GM18867 (cell line): ENCODE data around the gene RBKS.
A peak's percentile ranks its signal among the peaks of the same experiment; 100 is the strongest.

Experiments
- ATAC-seq: cut with Tn5 transposase; IDR thresholded peaks from one replicate; pipeline ENCODE4 v1.9.1; 2021; ENCODE audit warnings: mild to moderate bottlenecking, moderate library complexity; ENCODE audit not compliant: unreplicated experiment

RBKS gene

DNA sequence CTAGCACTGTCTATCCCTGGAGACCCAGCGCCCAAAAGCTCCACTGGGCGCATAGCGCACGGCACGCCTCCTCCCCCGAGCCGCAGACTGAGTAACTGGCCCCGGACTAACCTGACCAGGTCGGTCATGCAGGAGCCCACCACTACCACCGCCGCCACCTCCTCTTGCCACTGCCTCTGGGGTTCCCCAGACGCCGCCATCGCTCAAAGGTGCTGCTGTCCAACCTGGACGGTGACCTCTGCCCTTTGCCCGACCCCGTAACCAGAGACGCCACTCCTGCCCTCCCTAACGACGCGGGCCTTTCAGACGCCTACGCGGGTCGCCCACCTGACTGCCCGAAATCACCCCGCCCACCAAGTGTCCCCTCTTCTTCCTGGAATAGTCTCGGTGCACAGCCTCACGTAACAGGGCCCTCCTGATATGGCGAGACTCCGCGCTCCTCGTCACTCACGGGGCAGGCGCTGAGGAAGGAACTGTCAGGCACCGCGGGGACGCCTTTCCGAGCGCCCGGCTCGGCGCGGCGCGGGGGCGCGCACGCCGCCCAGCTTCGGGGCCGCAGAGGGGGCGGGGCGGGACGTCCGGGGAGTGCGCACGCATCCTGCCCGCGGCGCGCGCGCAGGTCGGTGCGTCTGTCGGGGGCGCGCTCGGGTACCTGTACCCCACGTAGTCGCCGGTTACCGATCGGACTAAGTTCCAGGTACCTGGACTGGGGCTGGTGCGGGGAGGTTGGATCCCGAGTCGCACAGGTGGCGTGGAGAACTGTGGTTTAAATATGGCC lies at the start of gene RBKS, which contains the start of gene BABAM2:
Gene RBKS (minus strand): TSS at position 242 of the 778 bp plus-strand sequence. CDS start 42 bp downstream, at position 200.
Gene BABAM2 (plus strand): TSS at position 584 of the 778 bp plus-strand sequence. CDS start 3,828 bp downstream, outside the sequence.
- ATAC-seq, result peak; percentile 80

DNA sequence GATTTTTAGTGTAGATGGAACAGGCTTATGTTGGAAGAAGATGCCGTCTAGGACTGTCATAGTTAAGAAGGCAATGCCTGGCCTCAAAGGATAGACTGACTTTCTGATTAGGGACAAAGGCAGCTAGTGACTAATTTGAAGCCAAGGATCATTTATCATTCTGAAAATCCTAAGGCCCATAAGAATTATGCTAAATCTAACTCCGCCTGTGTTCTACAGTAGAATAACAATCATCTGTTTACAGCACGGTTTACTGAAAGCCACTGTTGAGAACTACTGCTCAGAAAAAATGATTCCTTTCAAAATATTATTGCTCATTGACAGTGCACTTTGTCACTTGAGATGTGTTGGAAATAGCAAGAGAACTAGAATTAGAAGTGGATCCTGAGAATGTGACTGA lies 44.8 kb upstream of the RBKS start:
- ATAC-seq, result no peak

DNA sequence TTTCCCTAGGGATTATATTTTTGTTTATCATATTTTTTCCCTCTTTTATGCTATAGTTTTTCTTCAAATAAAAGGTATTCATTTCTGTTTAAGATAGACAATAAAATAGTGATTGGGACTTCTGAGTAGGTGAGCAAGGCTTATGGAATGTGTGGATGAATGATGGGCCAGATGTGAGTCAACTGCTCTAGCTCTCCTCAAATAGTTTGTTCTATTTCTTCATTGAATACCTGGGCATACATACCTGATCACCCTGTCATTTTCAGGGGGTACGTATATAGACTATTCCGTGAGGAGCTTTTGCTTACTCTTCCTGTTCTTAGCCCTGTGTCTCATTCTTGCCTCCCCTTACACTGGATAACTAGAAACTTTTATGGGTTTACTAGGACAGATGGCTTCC lies 42.2 kb upstream of the RBKS start:
- no peak for ATAC-seq

DNA sequence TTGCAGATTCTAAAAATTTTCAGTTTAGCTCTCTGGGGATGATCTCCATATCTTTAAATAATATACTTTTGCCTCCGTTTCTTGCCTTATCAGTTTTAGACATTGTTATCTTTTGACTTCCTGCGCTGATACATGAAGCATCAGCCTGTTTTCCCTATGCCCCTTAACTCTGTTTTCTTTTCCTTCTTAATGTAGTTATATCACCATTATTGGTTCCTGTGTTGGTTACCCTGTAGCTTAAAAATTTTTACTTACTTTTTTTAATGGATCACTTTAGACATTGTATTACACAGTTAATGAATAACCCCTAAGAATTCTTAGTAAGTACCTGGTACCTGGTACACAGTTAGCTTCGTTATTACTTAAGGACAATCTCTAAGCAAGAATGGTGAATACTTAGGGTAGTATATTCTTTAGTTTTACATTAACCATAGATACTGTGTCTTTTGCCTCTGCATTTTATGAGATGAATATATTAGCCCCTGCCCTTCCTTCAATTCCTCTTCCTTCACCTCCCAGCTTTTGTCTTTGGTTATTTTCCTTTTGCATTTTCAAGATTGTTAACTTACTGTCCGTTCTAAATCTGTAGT lies 41.3 kb upstream of the RBKS start:
- ATAC-seq, result no peak

DNA sequence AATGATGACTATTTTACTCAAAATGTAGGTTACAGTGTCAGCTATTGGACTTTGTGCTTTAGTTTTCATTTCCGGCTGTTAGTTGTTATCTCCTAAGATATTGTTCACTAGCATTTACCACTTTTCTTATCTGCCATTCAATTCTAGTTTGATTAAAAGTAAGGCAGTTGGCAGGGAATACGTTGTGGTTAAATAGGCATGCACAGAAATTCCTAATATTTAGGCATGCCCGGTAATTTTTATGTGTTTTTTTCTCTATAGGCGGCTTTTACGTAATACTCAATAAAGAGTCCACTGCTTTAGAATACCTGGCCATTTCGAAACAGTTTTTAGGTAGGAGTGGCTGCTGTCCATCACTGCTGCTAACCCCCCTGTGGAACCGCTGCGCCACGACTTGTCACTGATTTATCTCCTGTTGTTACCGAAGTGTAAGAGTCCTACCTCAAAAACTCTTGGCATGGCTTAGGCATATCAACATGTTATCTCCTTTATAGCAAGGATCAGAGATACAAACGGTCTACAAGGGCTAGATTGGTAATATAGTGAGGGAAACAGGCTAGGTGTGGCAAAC lies 39.8 kb upstream of the RBKS start:
- ATAC-seq, result no peak

DNA sequence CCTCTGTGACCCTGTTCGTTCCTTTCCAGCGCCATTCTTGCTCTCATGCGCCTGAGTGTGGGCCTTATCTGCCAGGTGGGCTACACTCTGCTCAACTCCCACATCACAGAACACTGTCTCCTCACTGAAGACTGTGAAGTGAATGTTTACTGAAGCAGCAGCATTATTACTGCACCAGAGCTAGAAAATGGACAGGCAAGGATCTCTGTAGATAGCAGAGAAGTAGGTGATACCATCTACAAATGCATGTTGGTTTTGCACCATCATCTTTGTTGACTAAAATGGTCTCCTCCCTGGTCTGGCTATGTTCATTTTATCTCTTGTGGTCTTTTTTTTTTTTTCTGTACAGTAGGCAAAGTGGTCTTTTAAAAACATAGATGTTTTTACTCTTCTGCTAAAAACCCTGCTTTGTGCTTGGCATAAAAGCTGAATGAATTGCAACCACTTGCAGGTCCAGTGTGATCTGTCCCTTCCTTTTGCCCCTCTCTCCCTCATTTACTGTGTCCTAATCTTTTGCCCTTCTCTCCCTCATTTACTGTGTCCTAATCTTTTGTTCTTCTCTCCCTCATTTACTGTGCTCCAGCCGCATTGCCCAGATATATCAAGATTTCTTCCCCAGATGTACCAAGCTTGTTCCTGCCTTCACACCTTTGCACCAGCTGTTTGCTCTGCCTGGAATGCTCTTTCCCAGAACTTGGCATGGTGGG lies 35.7 kb upstream of the RBKS start:
- no peak for ATAC-seq

DNA sequence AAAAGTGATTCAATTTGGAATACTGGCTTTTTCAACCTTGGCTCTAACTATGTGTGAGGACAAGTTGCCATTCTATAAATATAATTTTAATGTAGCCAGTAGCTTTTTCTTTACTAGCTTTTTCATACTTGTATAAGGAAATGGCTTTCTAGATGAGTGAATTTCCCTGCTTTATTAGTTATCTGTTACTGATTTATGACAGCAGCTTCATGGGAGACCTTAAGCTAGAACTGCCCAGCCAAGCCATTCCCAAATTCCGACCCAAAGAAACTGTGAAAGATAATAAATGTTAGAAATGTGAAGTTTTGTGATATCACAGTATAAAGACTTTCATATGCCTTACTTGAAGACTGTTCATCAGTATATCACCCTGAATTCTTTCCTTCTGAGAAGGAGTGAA lies 32.7 kb upstream of the RBKS start:
- no peak for ATAC-seq

DNA sequence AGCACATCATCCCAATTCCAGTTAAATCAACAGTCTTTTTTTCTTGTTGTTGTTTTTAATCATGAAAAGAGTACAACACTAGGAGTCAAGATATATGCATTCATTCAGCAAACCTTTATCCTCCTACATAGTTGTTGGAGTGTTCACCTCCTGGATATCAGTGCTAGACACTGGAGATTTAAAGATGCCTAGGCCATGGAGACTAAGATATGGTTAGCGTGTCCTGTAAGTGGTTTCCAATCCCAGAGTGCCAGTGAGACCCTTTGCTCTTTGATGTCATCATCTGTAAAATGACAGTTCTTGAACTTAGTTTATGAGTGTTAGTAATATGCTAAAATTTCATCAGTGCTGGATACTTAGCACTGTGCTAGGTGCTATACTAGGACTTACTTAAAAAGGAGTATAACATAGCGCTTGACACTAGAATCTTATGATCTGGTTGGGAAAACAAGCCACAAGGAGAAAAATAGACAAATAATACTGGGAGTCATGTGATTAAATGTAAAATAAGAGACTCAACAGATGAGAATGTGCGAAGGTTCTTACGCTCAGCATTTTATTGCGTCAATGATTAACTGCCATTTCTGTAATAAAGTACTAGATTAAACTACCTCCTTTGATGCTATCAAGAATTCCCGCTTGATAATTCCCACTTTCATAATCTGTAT lies 31.8 kb upstream of the RBKS start:
- ATAC-seq, result no peak

DNA sequence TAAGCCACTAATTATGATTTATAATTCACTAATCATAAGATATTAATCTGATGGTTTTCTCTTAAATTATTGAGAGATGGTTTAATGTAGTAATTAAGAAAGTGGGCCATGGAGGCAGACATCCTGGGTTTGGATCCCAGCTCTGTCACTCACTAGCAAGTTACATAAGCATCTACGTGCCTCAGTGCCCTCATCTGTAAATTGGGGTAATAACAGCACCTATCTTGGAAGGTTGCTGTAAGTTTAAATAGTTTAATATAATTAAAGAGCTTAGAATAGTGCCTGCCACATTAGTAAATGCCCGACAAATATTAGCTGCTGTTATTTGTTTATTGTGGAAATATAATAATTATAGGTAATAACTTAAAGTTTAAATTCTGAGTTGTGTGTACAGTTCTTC lies 31.2 kb upstream of the RBKS start:
- no peak for ATAC-seq

DNA sequence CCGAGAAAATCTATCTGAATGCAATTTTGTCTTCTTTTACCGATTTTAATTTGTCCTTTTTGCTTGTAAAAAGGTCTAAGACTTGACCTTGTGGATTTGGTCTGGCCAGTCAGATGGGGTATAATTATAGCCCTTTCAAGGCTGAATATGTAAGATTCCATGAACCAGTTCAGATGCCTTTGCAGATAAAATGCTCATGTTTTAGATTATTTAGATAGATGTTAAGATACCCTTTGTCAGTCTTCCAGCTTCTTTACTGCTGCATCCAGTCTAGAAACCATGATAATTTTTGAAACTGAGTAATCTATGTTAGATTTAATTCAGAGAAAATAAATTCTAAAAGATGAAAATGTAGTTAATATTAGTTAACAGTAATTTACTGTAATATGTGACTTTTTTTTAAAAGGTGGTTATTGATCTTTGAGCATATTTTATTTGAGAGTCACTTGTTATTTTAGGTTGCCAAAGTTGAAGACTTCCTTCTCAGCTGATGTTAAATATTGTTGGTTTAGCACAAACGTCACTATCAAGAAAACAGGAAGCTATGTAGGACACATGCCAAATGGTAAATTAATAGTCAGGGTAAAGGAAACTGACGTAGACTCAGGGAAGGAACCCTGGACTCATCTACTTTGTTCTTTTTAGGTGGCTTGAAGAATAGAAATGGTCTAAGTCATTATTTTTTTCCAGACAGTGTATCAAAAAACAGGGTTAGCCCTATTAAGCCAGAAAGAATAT lies 30.1 kb upstream of the RBKS start:
- ATAC-seq, result no peak

DNA sequence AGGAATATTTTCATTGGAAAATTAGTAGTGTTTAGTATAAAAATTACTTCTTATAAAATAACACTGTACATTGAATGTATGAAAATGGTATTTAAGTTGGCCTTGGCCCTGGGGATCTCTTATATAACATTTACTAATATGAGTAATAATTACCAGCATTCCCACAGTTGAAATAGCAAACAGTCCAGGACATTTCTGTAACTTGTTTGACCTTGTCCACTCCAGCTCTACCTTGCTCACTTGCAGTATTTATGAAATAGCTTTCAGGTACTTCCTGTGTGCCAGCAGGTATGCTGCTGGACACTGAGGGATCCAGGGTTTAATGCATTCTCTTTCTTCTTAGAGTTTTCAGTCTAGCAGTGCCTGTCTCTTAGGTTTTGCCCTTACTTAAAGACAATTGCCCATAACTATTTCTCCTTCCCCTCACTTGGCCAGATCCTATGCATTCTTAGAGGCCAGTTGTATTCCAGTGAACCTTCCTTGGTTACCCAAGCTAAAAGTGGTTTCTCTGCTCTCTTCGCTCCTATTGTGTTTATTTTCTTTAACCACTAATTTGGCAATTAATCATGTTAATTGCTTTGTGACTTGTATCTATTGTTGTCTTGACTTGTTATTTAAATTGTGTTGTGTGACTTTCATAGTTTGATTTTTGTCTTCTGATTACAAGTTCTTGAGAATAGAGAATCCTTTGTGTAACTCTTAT lies 26.3 kb upstream of the RBKS start:
- ATAC-seq, result no peak

DNA sequence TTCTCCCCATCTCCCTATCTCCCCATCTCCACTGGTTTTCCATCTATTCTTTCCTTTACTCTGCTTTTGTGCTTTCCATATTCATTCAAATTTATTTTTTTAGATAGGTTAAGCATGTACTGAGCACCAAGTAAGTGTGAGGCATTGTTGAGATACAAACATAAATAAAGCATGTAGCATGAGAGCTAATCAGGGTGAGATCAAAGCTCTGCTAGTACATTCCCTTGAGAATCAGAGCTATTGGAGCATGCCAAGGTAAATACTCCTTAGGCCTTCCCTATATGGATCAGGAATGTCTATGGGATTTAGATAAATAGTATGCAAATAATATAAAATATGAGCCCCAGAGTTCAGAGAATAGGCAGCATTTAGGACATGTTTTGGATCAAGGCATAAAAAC lies 25.7 kb upstream of the RBKS start:
- no peak for ATAC-seq

DNA sequence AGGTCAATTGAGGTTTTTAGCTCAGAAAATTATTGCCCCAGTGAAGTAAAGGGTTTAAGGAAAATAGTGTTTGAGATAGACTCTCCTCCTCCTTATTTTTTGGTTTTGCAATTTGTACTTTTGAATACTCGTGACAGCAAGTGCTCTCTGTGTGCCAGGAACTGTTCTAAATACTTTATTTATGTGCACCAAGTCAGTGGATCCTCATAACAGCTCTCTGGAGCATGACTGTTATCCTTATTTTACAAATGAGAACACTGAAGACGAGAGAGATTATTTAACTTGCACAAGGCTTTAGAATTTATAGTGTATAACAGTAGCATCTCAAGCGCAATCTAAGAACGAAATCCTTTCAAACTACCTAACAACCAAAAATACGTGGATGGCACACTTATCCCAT lies 25.0 kb upstream of the RBKS start:
- no peak for ATAC-seq

DNA sequence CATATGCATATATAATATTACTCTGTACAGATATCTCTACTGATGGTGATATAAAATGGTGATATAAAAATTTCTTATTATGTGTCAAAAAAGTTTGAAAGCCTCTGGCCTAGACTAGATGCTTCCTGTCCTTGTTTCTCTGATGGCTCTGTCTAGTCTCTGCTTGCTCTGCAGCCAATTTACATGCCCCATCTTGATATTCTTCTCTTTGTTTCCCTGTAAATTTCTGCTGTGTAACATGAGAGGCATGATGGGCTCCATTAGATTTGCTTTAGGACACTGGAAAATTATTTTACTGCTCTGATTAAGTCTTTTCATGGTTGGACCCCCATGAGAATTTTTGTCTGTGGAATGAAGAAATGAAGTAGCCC lies 24.6 kb upstream of the RBKS start:
- ATAC-seq, result no peak

DNA sequence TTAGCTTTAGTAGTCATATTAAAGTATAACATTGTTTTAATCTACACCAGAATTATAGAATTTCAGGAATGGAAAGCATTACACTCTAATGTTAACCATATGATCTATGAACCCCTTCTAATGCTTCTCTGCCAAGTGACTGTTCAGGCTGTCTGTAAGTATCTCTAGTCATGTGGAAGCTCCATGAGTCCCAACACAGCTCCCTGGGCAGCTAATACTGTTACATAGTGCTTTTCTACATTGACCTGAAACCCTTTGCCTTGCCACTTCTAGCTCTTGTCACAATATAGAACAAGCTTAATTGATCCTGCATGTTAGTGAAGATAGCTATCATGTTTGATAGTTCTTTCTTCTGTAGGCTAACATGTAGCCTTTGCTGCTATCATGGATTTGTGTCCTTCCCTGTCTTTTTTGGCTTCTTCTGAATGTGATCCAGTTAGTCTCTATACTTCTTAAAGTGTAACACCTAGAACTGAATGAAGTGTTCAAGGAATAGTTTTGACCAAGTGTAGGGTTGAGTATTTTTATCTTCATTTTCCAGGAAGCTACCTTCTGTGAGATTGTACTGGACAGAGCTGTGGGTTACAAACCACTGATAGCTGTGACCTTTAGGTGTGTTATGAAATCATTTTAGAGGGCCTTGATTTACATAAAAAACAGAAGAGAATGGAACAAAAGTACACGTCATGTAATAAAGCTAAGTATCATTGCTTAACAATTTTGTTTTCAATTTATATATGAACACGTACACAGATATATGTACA lies 24.0 kb upstream of the RBKS start:
- no peak for ATAC-seq

DNA sequence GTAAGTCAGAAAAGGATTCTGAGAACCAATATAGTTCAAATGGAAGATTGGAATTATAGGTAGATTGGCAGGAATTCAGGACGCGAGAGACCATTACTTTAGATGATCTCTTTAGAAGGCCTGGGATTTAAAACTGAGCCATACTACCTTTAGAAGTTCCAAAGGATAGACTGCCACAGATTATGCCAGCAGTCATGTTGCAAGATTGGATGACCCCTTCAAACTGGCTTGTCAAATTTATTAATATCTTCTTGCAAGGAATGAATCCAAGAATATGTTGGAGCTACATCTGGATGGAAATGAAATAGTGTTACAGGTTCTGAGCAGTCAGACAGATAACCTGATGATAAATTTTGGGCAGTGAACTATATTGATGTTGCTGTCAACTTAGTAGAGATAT lies 22.3 kb upstream of the RBKS start:
- ATAC-seq, result no peak

DNA sequence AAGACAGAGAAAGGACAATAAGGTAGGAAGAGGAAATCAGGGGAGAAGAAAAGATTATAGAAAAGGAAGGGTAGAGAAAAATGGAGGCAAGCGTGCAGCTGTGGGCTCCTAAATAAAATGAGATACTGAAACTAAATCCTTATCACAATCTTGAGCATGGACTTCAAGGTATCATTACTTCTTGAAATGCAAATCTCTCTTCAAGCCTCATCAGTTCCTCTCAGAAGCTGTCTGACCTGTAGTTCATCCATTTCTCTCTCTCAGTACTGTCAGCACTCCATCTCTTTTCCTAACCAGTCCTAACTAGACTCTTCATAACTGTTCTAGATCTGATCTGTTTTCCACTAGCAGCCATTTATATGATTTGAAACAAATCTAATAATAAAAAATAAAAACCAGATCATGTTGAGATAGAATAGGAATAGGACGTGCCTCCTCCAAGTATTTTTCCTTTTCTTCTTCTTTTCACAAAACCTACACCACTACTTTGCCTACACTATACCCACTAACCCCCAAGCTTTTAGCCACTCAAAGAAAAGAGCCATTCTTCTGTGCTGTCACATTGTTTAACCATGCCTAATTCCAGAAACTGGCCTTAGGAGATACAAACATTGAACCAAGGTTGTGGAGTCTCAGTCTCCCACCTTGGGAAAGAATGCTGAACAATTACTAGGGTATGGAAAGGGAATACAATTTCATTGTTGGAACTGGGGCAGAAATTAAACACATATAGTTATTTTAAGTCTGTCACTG lies 21.4 kb upstream of the RBKS start:
- no peak for ATAC-seq

DNA sequence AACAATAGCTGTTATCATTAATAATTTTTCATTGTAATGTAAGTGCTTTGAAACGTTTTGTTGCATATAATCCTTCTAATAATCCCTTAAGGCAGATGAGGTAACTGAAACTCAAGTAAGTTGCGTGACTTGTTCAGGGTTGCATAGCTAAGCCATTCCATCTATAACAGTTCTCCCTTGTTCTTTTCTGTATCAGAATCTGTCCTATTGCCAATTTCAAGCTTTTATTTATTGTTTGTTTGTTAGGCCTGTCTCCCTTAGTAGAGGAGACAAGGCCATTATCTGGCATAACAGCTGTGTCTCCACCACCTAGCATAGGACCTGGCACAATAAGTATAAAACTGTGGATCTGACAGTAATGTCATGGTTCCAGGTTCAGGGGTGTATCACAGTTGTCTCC lies 19.7 kb upstream of the RBKS start:
- ATAC-seq, result no peak
